GM19395 (cell line): Measurements from ENCODE around the gene RALGPS2.
"Not testable (repeated sequence)": the region's sequence is repeated elsewhere in the genome, so short reads cannot be mapped to it uniquely, and the experiment has no call there.

Experiments used
- ATAC-seq: cut with Tn5 transposase; IDR thresholded peaks from one replicate; pipeline ENCODE4 v1.9.1; 2021; ENCODE audit warnings: mild to moderate bottlenecking, moderate library complexity; ENCODE audit not compliant: unreplicated experiment

RALGPS2 gene

DNA sequence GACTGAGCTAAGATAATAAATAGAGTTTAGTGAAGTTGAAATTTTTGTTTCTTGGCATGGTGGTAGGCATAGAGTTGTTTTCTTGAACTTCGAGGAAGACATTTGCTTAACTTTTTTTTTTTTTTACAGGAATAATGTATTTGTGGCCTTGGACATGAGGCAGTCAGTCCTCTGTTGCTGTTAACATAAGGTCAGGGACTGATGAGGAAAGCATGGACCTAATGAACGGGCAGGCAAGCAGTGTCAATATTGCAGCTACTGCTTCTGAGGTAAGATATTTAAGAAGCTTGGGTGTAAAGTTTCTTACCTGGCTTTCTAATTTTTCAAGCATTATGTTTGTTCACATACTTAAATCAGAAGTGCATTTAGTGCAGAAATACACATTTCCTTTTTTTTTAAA is 51.5 kb downstream of the RALGPS2 start:
- ATAC-seq = no peak

GRCh38 chr1:178781533-178782330 is 56.7 kb downstream of the RALGPS2 start:
- no peak for ATAC-seq

DNA sequence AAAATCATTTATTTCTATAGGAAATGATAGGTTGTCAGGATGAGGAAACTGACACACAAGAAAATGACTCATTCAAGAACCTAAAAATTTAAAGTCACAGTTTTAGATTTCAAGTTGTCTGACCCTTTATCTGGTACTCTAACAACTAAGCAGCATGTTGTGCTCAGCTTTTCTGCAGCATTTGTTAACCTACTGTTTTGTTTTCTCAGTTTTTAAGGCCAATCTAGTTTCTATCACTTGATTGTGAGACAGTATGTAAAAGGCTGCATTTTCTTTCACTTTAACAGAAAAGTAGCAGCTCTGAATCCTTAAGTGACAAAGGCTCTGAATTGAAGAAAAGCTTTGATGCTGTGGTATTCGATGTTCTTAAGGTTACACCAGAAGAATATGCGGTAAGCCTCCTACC is 59.1 kb downstream of the RALGPS2 start:
- no peak for ATAC-seq

DNA sequence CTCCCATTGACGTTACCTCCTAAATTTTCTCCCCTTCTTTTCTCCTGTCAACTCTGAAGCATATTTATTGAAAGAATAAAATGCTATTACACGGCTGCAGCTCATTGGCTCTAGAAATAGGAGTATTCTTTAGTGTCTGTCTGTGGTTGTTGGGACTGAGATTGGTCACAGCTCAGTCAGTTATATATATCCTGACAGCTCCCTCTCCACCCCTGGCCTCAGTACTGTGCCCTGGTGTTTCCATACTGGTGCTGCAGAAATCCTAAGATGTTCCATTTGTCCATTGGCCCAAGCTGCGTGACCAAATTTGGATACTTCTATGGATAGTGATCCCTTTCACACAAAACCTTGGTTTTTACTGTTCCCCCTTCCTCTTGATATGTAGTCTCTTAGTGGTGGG is 67.3 kb downstream of the RALGPS2 start:
- no peak for ATAC-seq

- no peak for ATAC-seq
These were observed 71.0 kb downstream of the RALGPS2 start for GRCh38 chr1:178796013-178796412.

DNA sequence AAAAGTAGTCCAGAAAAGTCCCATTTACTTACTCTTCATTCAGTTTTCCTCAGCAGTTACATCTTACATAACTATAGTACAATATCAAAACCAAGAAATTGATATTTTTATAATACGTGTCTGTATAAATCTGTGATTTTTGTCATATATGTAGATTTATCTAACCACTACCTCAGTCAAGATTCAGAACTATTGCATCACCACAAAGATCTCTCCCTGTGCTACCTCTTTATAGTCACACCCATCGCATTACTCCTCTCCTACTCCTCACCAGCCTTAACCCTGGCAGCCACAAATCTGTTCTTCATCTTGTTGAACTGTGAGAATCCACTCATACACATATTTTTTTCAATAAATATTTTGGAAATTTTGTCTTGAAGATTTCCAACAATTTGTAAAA is 72.5 kb downstream of the RALGPS2 start:
- ATAC-seq = no peak

DNA sequence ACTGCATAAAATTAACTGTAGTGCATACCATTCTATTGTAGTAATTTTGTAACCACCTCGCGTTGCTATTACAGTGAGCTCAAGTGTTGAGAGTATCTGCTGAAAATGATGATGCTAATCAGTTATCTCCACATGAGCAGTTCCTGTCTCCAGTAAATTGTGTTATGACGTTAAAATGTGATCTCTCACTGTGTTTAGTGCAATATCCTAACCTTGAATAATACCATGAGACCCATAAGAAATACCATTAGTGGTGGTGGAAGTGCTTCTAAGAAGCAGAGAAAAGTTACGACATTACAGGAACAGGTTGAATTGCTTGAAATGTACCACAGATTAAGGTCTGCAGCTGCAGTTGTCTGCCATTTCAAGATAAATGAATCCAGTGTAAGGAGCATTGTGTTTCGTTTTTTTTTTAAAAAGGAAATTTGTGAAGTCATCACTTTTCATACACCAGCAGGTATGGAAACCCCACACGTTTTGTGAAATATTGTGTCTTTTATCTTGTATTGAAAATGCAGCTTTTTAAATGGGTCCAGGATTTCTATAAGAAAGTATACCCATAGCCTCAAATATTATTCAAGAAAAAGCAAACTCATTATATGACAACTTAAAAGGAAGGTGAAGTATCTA is 73.3 kb downstream of the RALGPS2 start:
- no peak for ATAC-seq

DNA sequence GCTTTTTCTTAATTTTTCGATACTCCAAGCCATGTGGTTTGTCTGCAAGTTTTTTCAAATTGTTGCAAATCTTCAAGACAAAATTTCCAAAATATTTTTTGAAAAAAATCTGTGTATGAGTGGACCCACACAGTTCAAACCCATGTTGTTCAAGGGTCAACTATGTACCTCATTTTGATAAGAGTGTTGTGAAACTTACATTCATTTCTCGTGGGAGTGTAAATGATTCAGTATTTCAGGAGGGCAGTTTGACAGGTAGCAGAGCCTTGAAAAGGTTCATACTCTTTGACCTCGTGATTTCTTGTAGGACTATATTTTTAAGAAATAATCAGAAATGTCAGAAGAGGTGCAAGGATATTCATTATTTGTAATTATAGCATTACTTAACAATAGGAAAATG is 77.8 kb downstream of the RALGPS2 start:
- ATAC-seq = no peak

- no peak for ATAC-seq
These were observed 81.7 kb downstream of the RALGPS2 start for GRCh38 chr1:178806665-178807300.

DNA sequence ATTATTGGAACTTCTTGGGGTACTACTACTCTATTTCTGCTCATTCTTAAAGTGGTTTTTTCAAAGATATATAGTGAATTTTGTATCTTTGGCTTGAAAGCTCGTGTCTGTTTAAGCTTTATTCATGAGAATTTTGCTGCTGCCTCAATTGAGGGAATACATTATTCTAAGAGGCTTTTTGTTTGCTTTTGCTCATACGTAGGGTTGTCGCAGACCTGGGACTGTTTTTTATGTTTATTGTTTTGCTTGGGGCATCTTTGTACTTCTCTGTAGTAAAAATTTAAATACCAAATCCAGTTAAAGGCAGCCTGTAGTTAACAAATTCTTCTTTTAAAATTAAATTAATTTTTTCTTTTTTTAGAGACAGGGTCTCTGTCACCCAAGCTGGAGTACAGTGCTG is 83.5 kb downstream of the RALGPS2 start:
- ATAC-seq = no peak

DNA sequence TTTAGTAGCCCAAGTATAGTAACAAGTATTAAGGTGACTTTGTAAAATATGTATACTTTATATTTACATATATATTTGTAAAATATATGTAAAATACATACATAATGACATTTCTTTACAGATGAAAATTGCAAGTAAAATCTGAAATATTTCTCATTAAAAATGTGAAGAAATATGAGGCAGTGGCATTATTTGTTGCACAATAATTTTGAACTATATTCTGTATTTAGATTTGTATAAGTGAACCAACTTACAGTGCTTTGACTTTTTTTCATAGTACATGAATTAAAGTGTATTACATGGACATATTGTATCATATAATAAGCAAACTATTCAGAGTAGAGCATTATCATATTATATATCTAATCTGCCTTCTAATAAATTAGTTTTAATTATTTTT is 85.5 kb downstream of the RALGPS2 start:
- ATAC-seq = no peak

DNA sequence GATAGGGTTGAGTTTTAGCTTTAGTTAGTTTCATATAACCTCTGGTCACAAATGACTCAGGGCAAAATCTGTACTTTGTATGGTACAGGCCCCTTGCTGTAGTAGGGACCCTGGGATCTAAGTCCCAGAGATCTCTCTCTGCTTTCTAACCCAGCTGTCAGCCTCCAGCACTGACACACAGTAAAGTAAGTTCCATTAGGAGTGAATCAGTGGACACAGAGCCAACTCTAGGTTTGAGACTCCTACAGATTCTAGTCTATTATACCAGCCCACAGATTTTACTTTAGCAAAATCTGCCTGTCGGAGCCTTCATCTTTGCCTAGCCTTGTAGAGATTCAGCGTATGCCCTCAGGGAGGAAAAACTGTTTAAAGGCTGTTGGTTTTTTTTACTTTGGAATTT is 93.4 kb downstream of the RALGPS2 start:
- no peak for ATAC-seq

DNA sequence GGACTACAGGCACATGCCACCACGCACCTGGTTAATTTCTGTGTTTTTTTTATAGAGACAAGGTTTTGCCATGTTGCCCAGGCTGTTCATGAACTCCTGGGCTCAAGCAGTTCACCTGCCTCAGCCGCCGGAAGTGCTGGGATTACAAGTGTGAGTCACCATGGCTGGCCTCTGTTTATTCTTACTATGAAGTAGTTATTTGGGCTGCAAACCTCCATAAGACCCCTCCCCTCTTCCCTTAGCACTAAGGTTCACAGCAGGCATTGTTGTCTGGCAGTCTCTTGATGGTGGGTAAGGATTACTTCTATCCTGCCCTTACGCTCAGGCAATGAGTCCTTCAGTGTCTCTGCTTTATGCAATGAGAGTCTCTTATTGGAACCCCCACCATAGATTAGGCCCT is 94.1 kb downstream of the RALGPS2 start:
- no peak for ATAC-seq

DNA sequence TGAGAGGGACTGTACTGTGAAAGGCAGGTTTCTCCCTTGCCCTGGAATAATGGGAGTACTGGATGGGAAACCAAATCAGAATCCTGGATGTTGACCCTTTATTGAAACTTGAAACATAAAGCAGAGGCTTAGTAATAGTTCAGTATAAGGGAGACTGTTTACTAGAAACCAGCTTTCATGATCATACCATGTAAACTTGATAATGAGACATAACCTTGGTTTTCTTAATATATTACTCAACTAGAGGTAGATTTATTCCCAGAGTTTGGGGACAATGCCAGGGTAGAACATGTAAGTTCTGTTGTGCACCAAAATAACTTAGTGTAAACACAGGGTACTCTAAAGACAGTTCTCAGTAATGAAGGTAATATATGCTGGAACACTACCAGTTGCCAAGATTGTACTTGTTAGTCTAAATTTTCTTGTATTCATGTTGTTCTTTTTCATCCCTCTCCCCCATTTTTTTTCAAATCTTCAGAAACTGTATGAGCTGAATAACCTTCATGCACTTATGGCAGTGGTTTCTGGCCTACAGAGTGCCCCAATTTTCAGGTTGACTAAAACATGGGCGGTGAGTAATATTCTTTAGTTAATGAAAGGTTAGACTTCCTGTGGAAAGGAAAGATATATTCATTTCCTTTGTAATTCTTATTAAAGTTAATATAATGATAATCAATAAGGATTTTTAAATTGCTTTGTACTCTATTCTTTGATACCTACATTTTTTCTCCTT is 96.3 kb downstream of the RALGPS2 start:
- ATAC-seq = peak; percentile 61

DNA sequence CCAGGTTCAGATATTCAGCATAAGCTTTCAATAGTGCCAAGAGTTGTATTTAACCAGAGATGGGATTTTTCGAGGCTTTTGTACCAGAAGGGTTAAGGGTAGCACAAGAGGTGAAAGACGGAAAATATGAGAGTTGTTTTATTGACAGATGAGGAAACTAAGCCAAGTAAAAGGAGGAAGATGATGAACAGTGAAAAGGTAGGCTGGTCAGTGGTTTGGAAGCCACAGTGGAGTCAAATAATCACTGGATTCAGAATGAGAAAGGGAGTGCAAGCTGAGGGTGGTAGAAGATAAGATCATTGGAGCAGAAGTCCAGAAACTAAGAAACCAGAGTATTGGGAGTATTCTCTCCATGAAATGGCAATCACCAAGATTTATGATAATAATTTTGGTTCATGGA is 100.1 kb downstream of the RALGPS2 start:
- ATAC-seq = no peak

DNA sequence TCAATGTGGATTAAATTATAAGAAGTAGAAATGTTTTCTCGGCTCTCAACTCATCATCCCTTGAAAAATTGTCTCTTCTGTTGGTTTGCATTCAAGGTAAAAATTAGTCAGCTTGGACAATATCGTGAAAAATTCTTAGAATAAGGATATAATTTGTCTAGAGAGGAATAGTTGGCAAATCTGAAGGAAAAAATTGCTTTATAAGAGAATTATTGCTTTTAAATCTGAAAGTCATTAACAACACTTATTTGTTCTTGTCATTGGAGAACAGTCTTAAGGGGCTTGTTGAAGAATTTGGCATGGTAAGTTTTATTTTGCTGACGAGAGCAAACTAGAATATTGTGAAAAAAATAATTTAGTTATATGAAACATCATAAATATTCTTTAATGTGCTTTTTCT is 119.4 kb downstream of the RALGPS2 start:
- ATAC-seq = no peak

- no peak for ATAC-seq
These were observed 121.3 kb downstream of the RALGPS2 start for GRCh38 chr1:178846306-178846705.

GRCh38 chr1:178847396-178847849 is 122.4 kb downstream of the RALGPS2 start:
- ATAC-seq = no peak

GRCh38 chr1:178847919-178848318 is 122.9 kb downstream of the RALGPS2 start:
- not testable (repeated sequence) for ATAC-seq

- ATAC-seq = no peak
These were observed 124.9 kb downstream of the RALGPS2 start for GRCh38 chr1:178849918-178850317.

GRCh38 chr1:178857126-178857525 is 132.1 kb downstream of the RALGPS2 start:
- ATAC-seq = no peak
